WTC11 (cell line): ENCODE results near the gene SEL1L. TPM values are rescaled to one million over a fixed set of nuclear protein-coding genes. Genes with fewer than 3 reads are reported as not detected.
"Not testable (repeated sequence)": the region's sequence is repeated elsewhere in the genome, so short reads cannot be mapped to it uniquely, and the experiment has no call there.

ENCODE experiments used
- ATAC-seq: fragments of 200-7000 bp; cut with Tn5 transposase; 2 replicates; pipeline ENCODE4 v1.10.0; 2021; ENCODE audit warnings: mild to moderate bottlenecking, moderate library complexity
- CTCF ChIA-PET: fragments of 300-600 bp; sonication (Branson Sonifier 250); formaldehyde crosslinking; loops from one replicate; lab custom pipeline; 2021; ENCODE audit warnings: antibody characterized with exemption; lab: Charles Lee
- POLR2A ChIA-PET: fragments of 350-600 bp; sonication (Branson Sonifier 250); formaldehyde crosslinking; loops from one replicate; lab custom pipeline; 2021; ENCODE audit warnings: antibody characterized with exemption; lab: Charles Lee
- DNase-seq: peaks from one replicate; pipeline ENCODE4 v3.0.0; 2021; ENCODE audit warnings: low spot score
- H3K27ac Mint-ChIP-seq: 2 replicates; pipeline ENCODE4 v1.8.0; 2021; ENCODE audit warnings: mixed read lengths
- H3K27me3 Mint-ChIP-seq: 2 replicates; pipeline ENCODE4 v1.8.0; 2021; ENCODE audit warnings: low read depth, mild to moderate bottlenecking, moderate library complexity, mixed read lengths
- H3K36me3 Mint-ChIP-seq: 2 replicates; pipeline ENCODE4 v1.8.0; 2021; ENCODE audit warnings: mixed read lengths
- H3K4me1 Mint-ChIP-seq: 2 replicates; pipeline ENCODE4 v1.8.0; 2022; ENCODE audit warnings: mixed read lengths
- H3K4me3 Mint-ChIP-seq: 2 replicates; pipeline ENCODE4 v1.8.0; 2021; ENCODE audit warnings: mild to moderate bottlenecking, moderate library complexity, mixed read lengths
- H3K9me3 Mint-ChIP-seq: 2 replicates; pipeline ENCODE4 v1.8.0; 2021; ENCODE audit warnings: mixed read lengths
- FOXJ3 ChIP-seq: sonication (generic); formaldehyde crosslinking; IDR thresholded peaks from 2 replicates; pipeline ENCODE4 v1.9.0; 2021; ENCODE audit warnings: missing genetic modification reagents, mild to moderate bottlenecking, borderline replicate concordance
- GABPB1 ChIP-seq: sonication (generic); formaldehyde crosslinking; IDR thresholded peaks from 2 replicates; pipeline ENCODE4 v1.8.1; 2023; ENCODE audit warnings: mild to moderate bottlenecking, missing genetic modification reagents
- GTF2I ChIP-seq: fragments of 250-450 bp; sonication (Bioruptor Pico); conservative IDR thresholded peaks from 2 replicates; pipeline ENCODE4 v1.4.0; 2021; ENCODE audit warnings: mild to moderate bottlenecking
- NFE2L1 ChIP-seq: sonication (generic); formaldehyde crosslinking; IDR thresholded peaks from 2 replicates; pipeline ENCODE4 v1.8.1; 2023; ENCODE audit warnings: missing genetic modification reagents
- OVOL2 ChIP-seq: fragments of 250-450 bp; sonication (Bioruptor Pico); IDR thresholded peaks from 2 replicates; pipeline ENCODE4 v1.9.0; 2021; ENCODE audit warnings: mild to moderate bottlenecking, borderline replicate concordance
- SP1 ChIP-seq: sonication (generic); formaldehyde crosslinking; conservative IDR thresholded peaks from 2 replicates; pipeline ENCODE4 v1.8.1; 2022; ENCODE audit warnings: missing genetic modification reagents
- TEAD1 ChIP-seq: sonication (generic); formaldehyde crosslinking; IDR thresholded peaks from 2 replicates; pipeline ENCODE4 v1.8.0; 2022; ENCODE audit warnings: mild to moderate bottlenecking, missing genetic modification reagents
- TEAD4 ChIP-seq: sonication (generic); formaldehyde crosslinking; IDR thresholded peaks from 2 replicates; pipeline ENCODE4 v1.8.0; 2022; ENCODE audit warnings: mild to moderate bottlenecking, missing genetic modification reagents
- ZNF121 ChIP-seq: sonication (generic); formaldehyde crosslinking; IDR thresholded peaks from 2 replicates; pipeline ENCODE4 v1.8.0; 2023; ENCODE audit warnings: missing genetic modification reagents
- ZNF219 ChIP-seq: sonication (generic); formaldehyde crosslinking; IDR thresholded peaks from 2 replicates; pipeline ENCODE4 v1.8.0; 2023; ENCODE audit warnings: missing genetic modification reagents, mild to moderate bottlenecking, borderline replicate concordance
- ZNF232 ChIP-seq: sonication (generic); formaldehyde crosslinking; IDR thresholded peaks from 2 replicates; pipeline ENCODE4 v1.8.0; 2022; ENCODE audit warnings: mild to moderate bottlenecking, missing genetic modification reagents
- ZNF671 ChIP-seq: fragments of 250-450 bp; sonication (Bioruptor Pico); IDR thresholded peaks from 2 replicates; pipeline ENCODE4 v1.8.0; 2021; ENCODE audit warnings: mild to moderate bottlenecking
- total RNA-seq: library from RNA; stranded (reverse); gene quantifications from 3 replicates; pipeline ENCODE4 v1.2.3, GENCODE V29; 2021
- TF ChIP-seq, protein P1 (sequence below): fragments of 250-450 bp; sonication (Bioruptor Pico); IDR thresholded peaks from 2 replicates; pipeline ENCODE4 v1.9.0; 2021; ENCODE audit warnings: moderate library complexity, mild to moderate bottlenecking, inconsistent platforms, borderline replicate concordance
- TF ChIP-seq, protein P2 (sequence below): sonication (generic); formaldehyde crosslinking; IDR thresholded peaks from 2 replicates; pipeline ENCODE4 v1.8.0; 2022; ENCODE audit warnings: mild to moderate bottlenecking, missing genetic modification reagents
- TF ChIP-seq, protein P3 (sequence below): sonication (generic); formaldehyde crosslinking; IDR thresholded peaks from 2 replicates; pipeline ENCODE4 v1.8.1; 2023; ENCODE audit warnings: mild to moderate bottlenecking, missing genetic modification reagents
- TF ChIP-seq, protein P4 (sequence below): fragments of 250-450 bp; sonication (Bioruptor Pico); conservative IDR thresholded peaks from 2 replicates; pipeline ENCODE4 v1.9.0; 2021; ENCODE audit warnings: mild to moderate bottlenecking
- TF ChIP-seq, protein P5 (sequence below): fragments of 200-600 bp; IDR thresholded peaks from 2 replicates; pipeline ENCODE4 v1.8.0; 2022; ENCODE audit warnings: antibody characterized with exemption
- TF ChIP-seq, protein P6 (sequence below): sonication (generic); formaldehyde crosslinking; IDR thresholded peaks from 2 replicates; pipeline ENCODE4 v1.8.1; 2023; ENCODE audit warnings: mild to moderate bottlenecking, missing genetic modification reagents, moderate library complexity

SEL1L gene
- total RNA-seq, 1 experiment from 2014 or later: 29.1 TPM

DNA sequence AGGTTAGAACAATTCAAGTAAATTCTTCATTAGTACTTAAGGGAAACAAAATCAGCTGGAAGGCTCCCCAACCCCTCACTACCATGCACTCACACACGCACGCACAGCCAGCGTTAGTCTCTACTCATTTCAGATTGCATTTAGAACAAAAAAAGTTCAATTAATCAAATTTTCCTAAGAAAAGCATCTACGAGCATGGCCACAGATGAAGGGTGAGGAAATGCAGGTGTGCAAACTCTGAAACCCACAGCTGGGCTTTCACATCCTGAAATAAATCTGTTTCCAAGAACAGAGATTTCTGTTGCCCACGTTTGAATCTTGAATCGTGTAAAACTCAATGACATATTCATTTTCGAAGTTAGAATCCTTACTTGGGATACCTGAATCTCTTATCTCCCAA lies 62.6 kb downstream of the SEL1L start (continued):
- TF ChIP-seq SP1 (CRISPR knock-in tag) (no peak), ZNF671 (CRISPR knock-in tag) (no peak), OVOL2 (CRISPR knock-in tag) (no peak), GTF2I (CRISPR knock-in tag) (no peak), ZNF219 (no peak)
- TF ChIP-seq, protein P1, sequence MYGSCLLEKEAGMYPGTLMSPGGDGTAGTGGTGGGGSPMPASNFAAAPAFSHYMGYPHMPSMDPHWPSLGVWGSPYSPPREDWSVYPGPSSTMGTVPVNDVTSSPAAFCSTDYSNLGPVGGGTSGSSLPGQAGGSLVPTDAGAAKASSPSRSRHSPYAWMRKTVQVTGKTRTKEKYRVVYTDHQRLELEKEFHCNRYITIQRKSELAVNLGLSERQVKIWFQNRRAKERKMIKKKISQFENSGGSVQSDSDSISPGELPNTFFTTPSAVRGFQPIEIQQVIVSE (CRISPR knock-in tag): no peak
- TF ChIP-seq, protein P2, sequence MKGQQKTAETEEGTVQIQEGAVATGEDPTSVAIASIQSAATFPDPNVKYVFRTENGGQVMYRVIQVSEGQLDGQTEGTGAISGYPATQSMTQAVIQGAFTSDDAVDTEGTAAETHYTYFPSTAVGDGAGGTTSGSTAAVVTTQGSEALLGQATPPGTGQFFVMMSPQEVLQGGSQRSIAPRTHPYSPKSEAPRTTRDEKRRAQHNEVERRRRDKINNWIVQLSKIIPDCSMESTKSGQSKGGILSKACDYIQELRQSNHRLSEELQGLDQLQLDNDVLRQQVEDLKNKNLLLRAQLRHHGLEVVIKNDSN (CRISPR knock-in tag): no peak
- TF ChIP-seq, protein P3, sequence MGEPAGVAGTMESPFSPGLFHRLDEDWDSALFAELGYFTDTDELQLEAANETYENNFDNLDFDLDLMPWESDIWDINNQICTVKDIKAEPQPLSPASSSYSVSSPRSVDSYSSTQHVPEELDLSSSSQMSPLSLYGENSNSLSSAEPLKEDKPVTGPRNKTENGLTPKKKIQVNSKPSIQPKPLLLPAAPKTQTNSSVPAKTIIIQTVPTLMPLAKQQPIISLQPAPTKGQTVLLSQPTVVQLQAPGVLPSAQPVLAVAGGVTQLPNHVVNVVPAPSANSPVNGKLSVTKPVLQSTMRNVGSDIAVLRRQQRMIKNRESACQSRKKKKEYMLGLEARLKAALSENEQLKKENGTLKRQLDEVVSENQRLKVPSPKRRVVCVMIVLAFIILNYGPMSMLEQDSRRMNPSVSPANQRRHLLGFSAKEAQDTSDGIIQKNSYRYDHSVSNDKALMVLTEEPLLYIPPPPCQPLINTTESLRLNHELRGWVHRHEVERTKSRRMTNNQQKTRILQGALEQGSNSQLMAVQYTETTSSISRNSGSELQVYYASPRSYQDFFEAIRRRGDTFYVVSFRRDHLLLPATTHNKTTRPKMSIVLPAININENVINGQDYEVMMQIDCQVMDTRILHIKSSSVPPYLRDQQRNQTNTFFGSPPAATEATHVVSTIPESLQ: no peak

DNA sequence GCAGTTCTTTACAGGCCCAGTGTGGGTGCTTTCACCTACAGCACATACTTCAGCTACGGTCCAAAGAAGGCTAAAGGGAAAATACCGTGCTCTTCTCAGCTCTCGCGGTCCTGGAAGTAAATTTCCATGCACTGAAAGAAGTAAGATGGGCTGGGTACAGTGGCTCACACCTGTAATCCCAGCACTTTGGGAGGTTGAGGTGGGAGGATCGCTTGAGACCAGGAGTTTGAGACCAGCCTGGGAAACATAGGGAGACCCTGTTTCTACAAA lies 63.2 kb downstream of the SEL1L start:
- H3K4me3 Mint-ChIP-seq, H3K4me1 Mint-ChIP-seq, DNase-seq, H3K36me3 Mint-ChIP-seq, H3K27ac Mint-ChIP-seq, CTCF ChIA-PET, H3K9me3 Mint-ChIP-seq, H3K27me3 Mint-ChIP-seq, ATAC-seq: not testable (repeated sequence)
- POLR2A ChIA-PET: interaction anchor here (0.9 kb wide), 1 partner anchor 249 kb away, joined by 3 read pairs; the partner anchor contains the start of gene GTF2A1

DNA sequence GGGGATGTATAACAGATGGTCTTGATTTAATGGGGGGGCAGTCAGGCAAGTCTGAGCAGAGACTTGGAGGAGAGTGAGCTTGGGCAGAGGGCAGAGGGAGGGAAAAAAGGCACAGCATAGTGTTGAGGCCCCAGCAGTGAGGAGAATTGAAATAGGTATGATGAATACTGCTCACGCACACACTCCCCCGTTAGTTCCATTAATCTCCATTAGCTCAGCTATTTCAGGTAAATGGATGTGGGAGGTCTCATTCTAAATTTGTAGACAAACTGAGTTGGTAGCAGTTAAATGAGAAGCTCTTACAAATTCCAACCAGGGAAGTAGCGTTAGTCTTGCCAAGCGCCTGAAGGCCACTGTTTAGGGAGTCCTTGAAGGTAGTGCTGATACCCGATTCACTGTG lies 66.8 kb downstream of the SEL1L start:
- TF ChIP-seq NFE2L1 (CRISPR knock-in tag) (no peak), ZNF121 (CRISPR knock-in tag) (no peak), GABPB1 (CRISPR knock-in tag) (no peak), TEAD4 (CRISPR knock-in tag) (no peak), ZNF232 (no peak), FOXJ3 (CRISPR knock-in tag) (no peak), TEAD1 (no peak)
- TF ChIP-seq, protein P4, sequence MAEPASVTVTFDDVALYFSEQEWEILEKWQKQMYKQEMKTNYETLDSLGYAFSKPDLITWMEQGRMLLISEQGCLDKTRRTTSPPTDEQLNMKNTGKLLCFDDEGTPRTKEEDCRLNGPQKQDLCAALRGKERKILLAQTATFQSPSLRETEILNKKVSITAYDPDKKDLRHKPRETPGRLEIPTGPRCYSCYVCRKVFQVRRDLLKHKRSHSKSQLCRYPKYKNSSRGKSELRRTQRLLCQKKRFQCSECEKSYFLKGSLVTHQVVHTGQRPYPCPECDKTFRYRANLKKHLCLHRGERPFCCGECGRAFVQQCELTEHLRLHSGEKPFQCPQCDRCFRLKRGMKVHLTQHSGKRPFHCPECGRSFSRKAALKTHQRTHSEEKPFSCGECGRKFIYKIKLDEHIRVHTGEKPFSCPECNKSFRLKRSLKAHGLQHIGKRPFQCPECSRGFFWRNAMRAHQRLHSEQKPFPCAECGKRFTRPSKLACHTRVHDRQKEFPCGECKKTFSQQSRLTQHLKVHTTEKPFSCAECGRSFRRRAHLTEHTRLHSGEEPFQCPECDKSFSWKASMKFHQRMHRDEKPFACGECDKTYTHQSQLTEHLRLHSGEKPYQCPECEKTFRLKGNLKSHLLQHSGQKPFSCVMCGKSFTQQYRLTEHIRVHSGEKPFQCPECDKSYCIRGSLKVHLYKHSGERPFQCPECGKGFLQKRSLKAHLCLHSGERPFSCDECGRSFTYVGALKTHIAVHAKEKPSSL (CRISPR knock-in tag): no peak
- TF ChIP-seq, protein P5, sequence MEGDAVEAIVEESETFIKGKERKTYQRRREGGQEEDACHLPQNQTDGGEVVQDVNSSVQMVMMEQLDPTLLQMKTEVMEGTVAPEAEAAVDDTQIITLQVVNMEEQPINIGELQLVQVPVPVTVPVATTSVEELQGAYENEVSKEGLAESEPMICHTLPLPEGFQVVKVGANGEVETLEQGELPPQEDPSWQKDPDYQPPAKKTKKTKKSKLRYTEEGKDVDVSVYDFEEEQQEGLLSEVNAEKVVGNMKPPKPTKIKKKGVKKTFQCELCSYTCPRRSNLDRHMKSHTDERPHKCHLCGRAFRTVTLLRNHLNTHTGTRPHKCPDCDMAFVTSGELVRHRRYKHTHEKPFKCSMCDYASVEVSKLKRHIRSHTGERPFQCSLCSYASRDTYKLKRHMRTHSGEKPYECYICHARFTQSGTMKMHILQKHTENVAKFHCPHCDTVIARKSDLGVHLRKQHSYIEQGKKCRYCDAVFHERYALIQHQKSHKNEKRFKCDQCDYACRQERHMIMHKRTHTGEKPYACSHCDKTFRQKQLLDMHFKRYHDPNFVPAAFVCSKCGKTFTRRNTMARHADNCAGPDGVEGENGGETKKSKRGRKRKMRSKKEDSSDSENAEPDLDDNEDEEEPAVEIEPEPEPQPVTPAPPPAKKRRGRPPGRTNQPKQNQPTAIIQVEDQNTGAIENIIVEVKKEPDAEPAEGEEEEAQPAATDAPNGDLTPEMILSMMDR: no peak
- TF ChIP-seq, protein P3: no peak
- TF ChIP-seq, protein P6, sequence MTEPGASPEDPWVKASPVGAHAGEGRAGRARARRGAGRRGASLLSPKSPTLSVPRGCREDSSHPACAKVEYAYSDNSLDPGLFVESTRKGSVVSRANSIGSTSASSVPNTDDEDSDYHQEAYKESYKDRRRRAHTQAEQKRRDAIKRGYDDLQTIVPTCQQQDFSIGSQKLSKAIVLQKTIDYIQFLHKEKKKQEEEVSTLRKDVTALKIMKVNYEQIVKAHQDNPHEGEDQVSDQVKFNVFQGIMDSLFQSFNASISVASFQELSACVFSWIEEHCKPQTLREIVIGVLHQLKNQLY (CRISPR knock-in tag): no peak
- Mint-ChIP-seq H3K27me3 (no peaks in the 10 kb centered on the region), H3K9me3 (0 out of 2 replicates have a peak, but pooled peaks cover 3% of the 10 kb centered on the region), H3K4me3 (no peak overlapping the region), H3K27ac (no peak overlapping the region), H3K4me1 (peaks cover 5% of the 10 kb centered on the region), H3K36me3 (peaks cover 2% of the 10 kb centered on the region; the same call in 1 of the 2 replicates)
- CTCF ChIA-PET: interaction anchor here (4.0 kb wide), 1 partner anchor 198 kb away, joined by 19 read pairs; no protein-coding TSS in a partner anchor
- POLR2A ChIA-PET: no interaction called here
- DNase-seq (no peak), ATAC-seq (no peak)
